IMR-90 (cell line): Measurements from ENCODE around the gene SOD1. TPM values are rescaled to one million over a fixed set of nuclear protein-coding genes. Genes with fewer than 3 reads are reported as not detected.

Experiments
- ATAC-seq: fragments of 200-7000 bp; cut with Tn5 transposase; 2 replicates; pipeline ENCODE4 v1.9.1; 2020; ENCODE audit warnings: low read depth, mild to moderate bottlenecking, moderate library complexity
- BruUV-seq: library from RNA; stranded (reverse); fragments of 400-500 nt; replicated peaks from 2 replicates; lab custom pipeline; 2021; lab: Mats Ljungman, UMichigan
- CTCF ChIA-PET: fragments of 300-600 bp; formaldehyde crosslinking; extraction: SDS; loops from one replicate; lab custom pipeline; 2021; ENCODE audit warnings: antibody characterized with exemption; lab: Yijun Ruan, JAX
- POLR2A ChIA-PET: fragments of 300-600 bp; sonication (Branson Sonifier 250); formaldehyde crosslinking; loops from one replicate; lab custom pipeline; 2022; ENCODE audit warnings: antibody characterized with exemption; ENCODE audit not compliant: unreplicated experiment; lab: Charles Lee
- DNase-seq: peaks from one replicate; pipeline ENCODE4 v3.0.0; 2013
- H2AFZ ChIP-seq: replicated peaks from 2 replicates; pipeline ENCODE3; 2013; ENCODE audit warnings: low read length, mild to moderate bottlenecking; ENCODE audit not compliant: poor library complexity
- H2AK5ac ChIP-seq: 2 replicates; pipeline ENCODE4 v1.6.1; 2013; ENCODE audit warnings: low read depth, low read length, inconsistent platforms
- H2AK9ac ChIP-seq: replicated peaks from 2 replicates; pipeline ENCODE3; 2013; ENCODE audit warnings: mild to moderate bottlenecking, low read depth, low read length, moderate library complexity; ENCODE audit not compliant: poor library complexity
- H2BK120ac ChIP-seq: 2 replicates; pipeline ENCODE4 v1.6.1; 2013; ENCODE audit warnings: low read depth, low read length, inconsistent platforms
- H2BK15ac ChIP-seq: 3 replicates; pipeline ENCODE4 v1.6.1; 2013; ENCODE audit warnings: low read depth, low read length, inconsistent platforms
- H2BK20ac ChIP-seq: 2 replicates; pipeline ENCODE4 v1.6.1; 2013; ENCODE audit warnings: low read depth, mild to moderate bottlenecking, inconsistent platforms, low read length, moderate library complexity
- H2BK5ac ChIP-seq: 2 replicates; pipeline ENCODE4 v1.6.1; 2013; ENCODE audit warnings: mild to moderate bottlenecking, low read depth, low read length, inconsistent platforms; ENCODE audit not compliant: poor library complexity, severe bottlenecking
- H3K14ac ChIP-seq: replicated peaks from 2 replicates; pipeline ENCODE4 v1.6.1; 2013; ENCODE audit warnings: low read depth, low read length, inconsistent platforms
- H3K18ac ChIP-seq: 2 replicates; pipeline ENCODE4 v1.6.1; 2013; ENCODE audit warnings: low read depth, low read length, control low read depth
- H3K23ac ChIP-seq: 2 replicates; pipeline ENCODE4 v1.6.1; 2013; ENCODE audit warnings: low read depth, low read length, inconsistent platforms
- H3K27ac ChIP-seq: 2 replicates; pipeline ENCODE4 v1.5.1; 2013; ENCODE audit warnings: mild to moderate bottlenecking, control low read depth, low read length; ENCODE audit not compliant: insufficient read depth
- H3K27me3 ChIP-seq: 2 replicates; pipeline ENCODE4 v1.6.1; 2013; ENCODE audit warnings: low read length; ENCODE audit not compliant: control insufficient read depth, insufficient read depth
- H3K36me3 ChIP-seq: 2 replicates; pipeline ENCODE4 v1.6.1; 2013; ENCODE audit warnings: low read length, mixed read lengths; ENCODE audit not compliant: control insufficient read depth, insufficient read depth
- H3K4ac ChIP-seq: 2 replicates; pipeline ENCODE4 v1.6.1; 2013; ENCODE audit warnings: low read depth, low read length, inconsistent platforms
- H3K4me1 ChIP-seq: 2 replicates; pipeline ENCODE4 v1.6.1; 2013; ENCODE audit warnings: low read length, mixed read lengths; ENCODE audit not compliant: control insufficient read depth, insufficient read depth
- H3K4me2 ChIP-seq: 2 replicates; pipeline ENCODE4 v1.6.1; 2013; ENCODE audit warnings: low read depth, mild to moderate bottlenecking, control low read depth, low read length, moderate library complexity
- H3K4me3 ChIP-seq: 2 replicates; pipeline ENCODE4 v1.5.1; 2013; ENCODE audit warnings: low read depth, mild to moderate bottlenecking, control low read depth, low read length, moderate library complexity; ENCODE audit not compliant: insufficient read depth
- H3K56ac ChIP-seq: 2 replicates; pipeline ENCODE4 v1.6.1; 2013; ENCODE audit warnings: low read length, inconsistent platforms; ENCODE audit not compliant: insufficient read depth; ENCODE audit errors: extremely low read depth
- H3K79me1 ChIP-seq, 2 experiments: 2 replicates each; pipeline ENCODE4 v1.6.1; 2013; ENCODE audit warnings: low read length in 2 of 2, inconsistent platforms in 1 of 2, low read depth in 1 of 2
- H3K9ac ChIP-seq: 2 replicates; pipeline ENCODE4 v1.6.1; 2013; ENCODE audit warnings: low read depth, low read length, control low read depth
- H3K9me1 ChIP-seq: 2 replicates; pipeline ENCODE4 v1.6.1; 2013; ENCODE audit warnings: low read length, inconsistent platforms; ENCODE audit not compliant: insufficient read depth
- H3K9me3 ChIP-seq: 2 replicates; pipeline ENCODE4 v1.6.1; 2013; ENCODE audit warnings: low read length; ENCODE audit not compliant: control insufficient read depth, insufficient read depth
- H4K20me1 ChIP-seq: 2 replicates; pipeline ENCODE4 v1.6.1; 2013; ENCODE audit warnings: low read length, inconsistent platforms; ENCODE audit not compliant: insufficient read depth
- H4K5ac ChIP-seq: 2 replicates; pipeline ENCODE4 v1.6.1; 2013; ENCODE audit warnings: mild to moderate bottlenecking, low read depth, low read length, control low read depth
- H4K8ac ChIP-seq, 2 experiments: 2 replicates each; pipeline ENCODE4 v1.6.1; 2013; ENCODE audit warnings: low read depth in 2 of 2, low read length in 2 of 2, control low read depth in 1 of 2, inconsistent platforms in 1 of 2
- H4K91ac ChIP-seq: 2 replicates; pipeline ENCODE4 v1.6.1; 2013; ENCODE audit warnings: low read depth, low read length, inconsistent platforms; ENCODE audit not compliant: insufficient read depth
- CEBPB ChIP-seq: IDR thresholded peaks from 2 replicates; pipeline ENCODE4 v1.6.1; 2012; ENCODE audit warnings: low read depth, low read length, improper control_type of control experiment
- ELK1 ChIP-seq: fragments of 150-350 bp; IDR thresholded peaks from 2 replicates; pipeline ENCODE4 v1.6.1; 2016; ENCODE audit warnings: low read depth, mild to moderate bottlenecking, low read length, moderate library complexity, borderline replicate concordance
- RAD21 ChIP-seq: IDR thresholded peaks from 2 replicates; pipeline ENCODE4 v1.6.1; 2012; ENCODE audit warnings: low read length, improper control_type of control experiment
- RCOR1 ChIP-seq: IDR thresholded peaks from 2 replicates; pipeline ENCODE4 v1.6.1; 2012; ENCODE audit warnings: mild to moderate bottlenecking, low read length, improper control_type of control experiment; ENCODE audit not compliant: insufficient replicate concordance
- SMC3 ChIP-seq: fragments of 150-350 bp; IDR thresholded peaks from 2 replicates; pipeline ENCODE4 v1.6.1; 2016; ENCODE audit warnings: low read depth, mild to moderate bottlenecking, antibody characterized with exemption, low read length, moderate library complexity
- WGBS, 2 experiments: methylation state at CpG; one replicate each; pipeline versions ENCODE4 v1.1.5 to v1.1.7; 2013; ENCODE audit warnings: missing lambda C conversion rate in 2 of 2; ENCODE audit not compliant: insufficient read length in 1 of 2; ENCODE audit errors: extremely low coverage in 2 of 2; 5-methylcytosine and 5-hydroxymethylcytosine counted together
- dilution Hi-C: fragments of 300-500 bp; cut with HindIII; formaldehyde crosslinking; loops from one replicate; pipeline ENCODE4 v1.14.3; 2018; ENCODE audit warnings: low sequenced_read_pairs; ENCODE audit not compliant: unreplicated experiment
- in situ Hi-C: fragments of 300-500 bp; cut with MboI; formaldehyde crosslinking; loops from 3 replicates; pipeline ENCODE4 v1.14.3; 2019; ENCODE audit warnings: low sequenced_read_pairs, inconsistent platforms, mixed read lengths
- intact Hi-C: fragments of 100-400 bp; cut with micrococcal nuclease; formaldehyde crosslinking; loops from 2 replicates; pipeline ENCODE4 v1.10.0; 2022
- polyA plus RNA-seq, 3 experiments: library from polyadenylated mRNA; depleted of rRNA; stranded (reverse); fragments of >200 nt; gene quantifications; 2 replicates each; pipeline ENCODE4 v1.2.3, GENCODE V29; 2012; ENCODE audit warnings: low replicate concordance in 1 of 3
- total RNA-seq: library from RNA; depleted of rRNA; stranded (reverse); fragments of >200 nt; gene quantifications from 2 replicates; pipeline ENCODE4 v1.2.3, GENCODE V29; 2012
- TF ChIP-seq, protein P1 (sequence below): conservative IDR thresholded peaks from 2 replicates; pipeline ENCODE4 v1.5.1; 2012; ENCODE audit warnings: mild to moderate bottlenecking, low read depth, low read length, improper control_type of control experiment

Gene SOD1
- total and polyA plus RNA-seq, 2 of the 4 experiments (the other 2 are of a cell fraction): 312 to 392 TPM

GRCh38 chr21:31634993-31635392 lies 24.5 kb upstream of the SOD1 start:
- Histone ChIP-seq H3K4me3 (no peak overlapping the region), H4K91ac (no peak overlapping the region), H4K5ac (no peak overlapping the region), H3K4me1 (no peaks in the 10 kb centered on the region), H3K9me1 (no peaks in the 10 kb centered on the region), H3K14ac (no peak overlapping the region), H2BK15ac (no peak overlapping the region), H2AK5ac (no peak overlapping the region), H3K4me2 (no peak overlapping the region), H3K56ac (no peak overlapping the region), H3K18ac (no peak overlapping the region), H3K9me3 (peaks cover 2% of the 10 kb centered on the region; the same call in 1 of the 2 replicates), H2BK5ac (no peak overlapping the region), H2BK120ac (no peak overlapping the region), H3K27me3 (no peaks in the 10 kb centered on the region), H3K36me3 (no peaks in the 10 kb centered on the region), H2AK9ac (no peak overlapping the region), H3K4ac (no peak overlapping the region), H3K23ac (no peak overlapping the region), H3K9ac (no peak overlapping the region), H4K20me1 (no peaks in the 10 kb centered on the region), H2BK20ac (no peak overlapping the region), H2AFZ (no peak overlapping the region), H3K27ac (no peak overlapping the region), H4K8ac (no peak overlapping the region), H3K79me1 (no peaks in the 10 kb centered on the region)
- POLR2A ChIA-PET: no interaction called here
- in situ Hi-C loops (no loop called here), intact Hi-C loops (no loop called here), dilution Hi-C loops (no loop called here)
- no CpG with 5 or more reads among the region's 3 CpGs for WGBS, 2 experiments
- no peak for DNase-seq
- CTCF ChIA-PET: no interaction called here
- BruUV-seq: no TSS peak
- TF ChIP-seq SMC3 (no peak), RAD21 (no peak), RCOR1 (no peak), ELK1 (no peak), CEBPB (no peak)
- TF ChIP-seq, protein P1, sequence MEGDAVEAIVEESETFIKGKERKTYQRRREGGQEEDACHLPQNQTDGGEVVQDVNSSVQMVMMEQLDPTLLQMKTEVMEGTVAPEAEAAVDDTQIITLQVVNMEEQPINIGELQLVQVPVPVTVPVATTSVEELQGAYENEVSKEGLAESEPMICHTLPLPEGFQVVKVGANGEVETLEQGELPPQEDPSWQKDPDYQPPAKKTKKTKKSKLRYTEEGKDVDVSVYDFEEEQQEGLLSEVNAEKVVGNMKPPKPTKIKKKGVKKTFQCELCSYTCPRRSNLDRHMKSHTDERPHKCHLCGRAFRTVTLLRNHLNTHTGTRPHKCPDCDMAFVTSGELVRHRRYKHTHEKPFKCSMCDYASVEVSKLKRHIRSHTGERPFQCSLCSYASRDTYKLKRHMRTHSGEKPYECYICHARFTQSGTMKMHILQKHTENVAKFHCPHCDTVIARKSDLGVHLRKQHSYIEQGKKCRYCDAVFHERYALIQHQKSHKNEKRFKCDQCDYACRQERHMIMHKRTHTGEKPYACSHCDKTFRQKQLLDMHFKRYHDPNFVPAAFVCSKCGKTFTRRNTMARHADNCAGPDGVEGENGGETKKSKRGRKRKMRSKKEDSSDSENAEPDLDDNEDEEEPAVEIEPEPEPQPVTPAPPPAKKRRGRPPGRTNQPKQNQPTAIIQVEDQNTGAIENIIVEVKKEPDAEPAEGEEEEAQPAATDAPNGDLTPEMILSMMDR: no peak
- no peak for ATAC-seq
